Mesodermal cell (in vitro differentiated cells): ENCODE results near the gene CRABP2.
A peak's percentile ranks its signal among the peaks of the same experiment; 100 is the strongest.

ENCODE experiments used
- H3K27ac ChIP-seq: 2 replicates; pipeline ENCODE4 v1.7.0; 2013; ENCODE audit warnings: mild to moderate bottlenecking, low read depth, low read length, moderate library complexity; ENCODE audit not compliant: severe bottlenecking
- H3K36me3 ChIP-seq: 2 replicates; pipeline ENCODE4 v1.7.1; 2013; ENCODE audit warnings: mild to moderate bottlenecking, low read length, moderate library complexity; ENCODE audit not compliant: control insufficient read depth, insufficient read depth
- H3K4me1 ChIP-seq: one replicate; pipeline ENCODE4 v1.7.1; 2013; ENCODE audit warnings: mild to moderate bottlenecking, low read length; ENCODE audit not compliant: insufficient read depth, control insufficient read depth, poor library complexity, severe bottlenecking
- H3K4me3 ChIP-seq: 2 replicates; pipeline ENCODE4 v1.7.0; 2013; ENCODE audit warnings: low read length, control low read depth, mild to moderate bottlenecking; ENCODE audit not compliant: insufficient read depth, poor library complexity, severe bottlenecking; ENCODE audit errors: extremely low read depth
- H3K9me3 ChIP-seq: 2 replicates; pipeline ENCODE4 v1.7.1; 2013; ENCODE audit warnings: mild to moderate bottlenecking, low read length, moderate library complexity; ENCODE audit not compliant: control insufficient read depth
- WGBS, 2 experiments: methylation state at CpG; one replicate each; pipeline ENCODE4 v1.1.5; 2013; ENCODE audit warnings: missing lambda C conversion rate in 2 of 2; ENCODE audit not compliant: insufficient coverage in 2 of 2; 5-methylcytosine and 5-hydroxymethylcytosine counted together

CRABP2 gene

GRCh38 chr1:156658945-156659574, 46.3 kb downstream of the CRABP2 start:
- Histone ChIP-seq H3K27ac (no peak overlapping the region), H3K4me1 (peaks cover 58% of the 10 kb centered on the region), H3K9me3 (no peaks in the 10 kb centered on the region), H3K36me3 (no peaks in the 10 kb centered on the region), H3K4me3 (no peak overlapping the region)
- 90 to 91% methylated on average over 5 to 9 of the region's 10 CpGs for WGBS, 2 experiments

GRCh38 chr1:156658496-156658895, 46.9 kb downstream of the CRABP2 start:
- Histone ChIP-seq H3K4me1 (peaks cover 54% of the 10 kb centered on the region), H3K27ac (no peak overlapping the region), H3K9me3 (no peaks in the 10 kb centered on the region), H3K4me3 (no peak overlapping the region), H3K36me3 (no peaks in the 10 kb centered on the region)
- 91 to 92% methylated on average over 14 of the region's 14 CpGs for WGBS, 2 experiments

GRCh38 chr1:156657741-156658319, 47.6 kb downstream of the CRABP2 start:
- WGBS, 2 experiments, result 34 to 54% methylated on average over 8 to 15 of the region's 15 CpGs
- Histone ChIP-seq H3K27ac (no peak overlapping the region), H3K9me3 (no peaks in the 10 kb centered on the region), H3K4me1 (peaks cover 47% of the 10 kb centered on the region), H3K36me3 (no peaks in the 10 kb centered on the region), H3K4me3 (no peak overlapping the region)

GRCh38 chr1:156656806-156657740, 48.3 kb downstream of the CRABP2 start:
- H3K27ac ChIP-seq, result no peak overlapping the region
- no peaks in the 10 kb centered on the region for H3K36me3 ChIP-seq
- no peaks in the 10 kb centered on the region for H3K9me3 ChIP-seq
- WGBS, 2 experiments, result 19 to 22% methylated on average over 43 to 53 of the region's 54 CpGs
- H3K4me1 ChIP-seq, result peaks cover 40% of the 10 kb centered on the region
- H3K4me3 ChIP-seq, result peak overlapping the region; percentile 16

- Histone ChIP-seq H3K9me3 (no peaks in the 10 kb centered on the region), H3K36me3 (no peaks in the 10 kb centered on the region), H3K4me1 (peaks cover 29% of the 10 kb centered on the region), H3K4me3 (no peak overlapping the region), H3K27ac (no peak overlapping the region)
- 50 to 80% methylated on average over 3 to 4 of the region's 9 CpGs for WGBS, 2 experiments
Measured at GRCh38 chr1:156655904-156656516, 49.4 kb downstream of the CRABP2 start.

GRCh38 chr1:156655151-156655903, 50.1 kb downstream of the CRABP2 start:
- H3K9me3 ChIP-seq, result no peaks in the 10 kb centered on the region
- H3K4me3 ChIP-seq, result no peak overlapping the region
- peaks cover 22% of the 10 kb centered on the region for H3K4me1 ChIP-seq
- no peak overlapping the region for H3K27ac ChIP-seq
- 64 to 80% methylated on average over 2 of the region's 2 CpGs for WGBS, 2 experiments
- H3K36me3 ChIP-seq, result no peaks in the 10 kb centered on the region

GRCh38 chr1:156654700-156655099, 50.7 kb downstream of the CRABP2 start:
- no peak overlapping the region for H3K27ac ChIP-seq
- 57% methylated on average over 1 of the region's 1 CpG; no CpG with 5 or more reads in 1 of the 2 experiments for WGBS, 2 experiments
- H3K4me3 ChIP-seq, result no peak overlapping the region
- peaks cover 19% of the 10 kb centered on the region for H3K4me1 ChIP-seq
- H3K9me3 ChIP-seq, result no peaks in the 10 kb centered on the region
- no peaks in the 10 kb centered on the region for H3K36me3 ChIP-seq

GRCh38 chr1:156652992-156653355, 52.4 kb downstream of the CRABP2 start:
- H3K27ac ChIP-seq, result no peak overlapping the region
- H3K9me3 ChIP-seq, result no peaks in the 10 kb centered on the region
- 77 to 86% methylated on average over 6 to 8 of the region's 9 CpGs for WGBS, 2 experiments
- no peak overlapping the region for H3K4me3 ChIP-seq
- no peaks in the 10 kb centered on the region for H3K36me3 ChIP-seq
- peaks cover 13% of the 10 kb centered on the region for H3K4me1 ChIP-seq

- Histone ChIP-seq H3K4me1 (peaks cover 8% of the 10 kb centered on the region), H3K27ac (no peak overlapping the region), H3K4me3 (no peak overlapping the region), H3K9me3 (no peaks in the 10 kb centered on the region), H3K36me3 (no peaks in the 10 kb centered on the region)
- 52 to 58% methylated on average over 13 to 14 of the region's 16 CpGs for WGBS, 2 experiments
Measured at GRCh38 chr1:156652131-156652991, 53.0 kb downstream of the CRABP2 start.
